GM18951 (cell line): Measurements from ENCODE around the gene MT1HL1.
"Not testable (repeated sequence)": the region's sequence is repeated elsewhere in the genome, so short reads cannot be mapped to it uniquely, and the experiment has no call there.

ENCODE experiments used
- POLR2A ChIP-seq: IDR thresholded peaks from 4 replicates; pipeline ENCODE4 v1.6.1; 2011; ENCODE audit warnings: mild to moderate bottlenecking; ENCODE audit not compliant: insufficient read length, insufficient read depth; ENCODE audit errors: extremely low read depth
- in situ Hi-C: fragments of 300-500 bp; cut with MboI; formaldehyde crosslinking; loops from one replicate; pipeline ENCODE4 v1.12.0; 2022; ENCODE audit warnings: low sequenced_read_pairs, mixed read lengths, inconsistent platforms; ENCODE audit not compliant: unreplicated experiment

The MT1HL1 gene

DNA sequence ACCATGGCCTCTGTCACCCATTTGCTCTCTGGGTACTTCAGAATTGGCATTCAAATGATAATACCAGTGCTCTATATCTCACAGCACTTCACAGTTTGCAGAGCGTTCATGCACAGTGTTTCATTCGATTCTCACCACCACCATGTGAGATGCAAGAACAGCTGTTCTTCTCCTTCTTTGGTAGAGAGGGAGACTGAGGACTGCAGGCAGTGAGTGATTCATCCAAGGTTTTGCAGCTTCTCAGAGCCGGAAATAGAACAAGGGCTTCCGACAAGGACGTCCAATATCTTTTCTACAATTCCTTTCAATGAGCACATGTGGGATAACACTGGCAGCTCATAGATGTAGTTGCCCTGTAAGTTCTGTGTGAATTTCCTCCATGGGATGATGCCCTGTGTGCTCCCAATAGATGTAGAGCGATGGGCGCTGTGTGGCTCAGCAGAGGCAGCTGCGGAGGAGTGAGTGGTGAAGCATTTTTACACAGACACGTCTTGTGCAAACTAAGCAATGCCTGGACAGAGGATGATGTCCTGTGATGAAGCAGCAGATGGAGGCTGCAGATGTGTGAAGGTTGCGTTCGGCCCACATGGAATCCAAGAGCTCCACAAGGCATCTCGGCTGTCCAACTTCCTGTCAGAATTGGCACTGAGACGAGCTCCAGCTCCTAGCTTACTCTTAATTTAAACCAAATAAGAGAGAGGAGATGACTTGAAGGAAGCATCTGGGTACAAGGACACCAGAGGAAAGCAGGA lies 24.9 kb downstream of the MT1HL1 start:
- in situ Hi-C loops: no loop called here

DNA sequence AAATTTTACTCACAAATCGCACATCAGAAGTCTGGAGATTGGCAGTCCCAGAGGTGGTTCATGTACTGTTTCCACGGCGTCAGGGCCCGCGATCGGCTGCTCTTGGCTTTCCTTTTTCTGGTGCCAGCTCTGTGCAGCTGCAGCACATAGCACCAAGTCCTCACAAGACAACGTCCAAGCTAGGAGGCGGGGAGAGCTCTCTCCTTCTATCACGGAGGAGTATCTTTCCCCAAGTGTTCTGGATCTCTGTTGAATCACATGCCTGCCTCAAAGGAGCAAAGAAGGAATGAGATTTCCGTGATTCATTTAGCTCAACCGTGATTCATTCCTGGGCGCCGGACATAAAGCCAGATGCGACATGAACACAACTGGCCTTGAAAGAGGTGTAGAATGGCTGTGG lies 25.5 kb downstream of the MT1HL1 start:
- in situ Hi-C loops: no loop called here

More for the DNA sequence above, 24.9 kb downstream of the MT1HL1 start:
- no peak for TF ChIP-seq POLR2A

DNA sequence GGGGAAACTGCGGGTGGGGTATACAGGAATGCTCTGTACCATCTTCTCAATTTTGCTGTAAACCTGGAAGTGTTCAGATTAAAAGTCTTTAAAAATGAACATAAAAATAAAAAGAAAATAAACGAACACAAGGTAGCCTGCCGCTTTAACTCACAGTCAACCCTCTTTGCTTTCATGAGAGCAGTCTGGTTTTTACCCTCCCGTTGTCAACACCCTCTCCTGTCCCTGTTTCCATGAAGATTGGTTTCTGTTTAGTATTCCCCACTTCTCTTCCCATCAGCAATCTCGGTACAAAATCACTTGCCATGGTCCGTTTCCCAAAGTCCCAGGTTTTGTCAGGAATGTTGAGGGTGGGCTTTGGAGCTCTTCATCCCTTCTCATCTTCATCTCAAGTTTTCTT lies 28.8 kb downstream of the MT1HL1 start:
- no peak for TF ChIP-seq POLR2A
- in situ Hi-C loops: no loop called here

More for the DNA sequence above, 25.5 kb downstream of the MT1HL1 start:
- no peak for TF ChIP-seq POLR2A

DNA sequence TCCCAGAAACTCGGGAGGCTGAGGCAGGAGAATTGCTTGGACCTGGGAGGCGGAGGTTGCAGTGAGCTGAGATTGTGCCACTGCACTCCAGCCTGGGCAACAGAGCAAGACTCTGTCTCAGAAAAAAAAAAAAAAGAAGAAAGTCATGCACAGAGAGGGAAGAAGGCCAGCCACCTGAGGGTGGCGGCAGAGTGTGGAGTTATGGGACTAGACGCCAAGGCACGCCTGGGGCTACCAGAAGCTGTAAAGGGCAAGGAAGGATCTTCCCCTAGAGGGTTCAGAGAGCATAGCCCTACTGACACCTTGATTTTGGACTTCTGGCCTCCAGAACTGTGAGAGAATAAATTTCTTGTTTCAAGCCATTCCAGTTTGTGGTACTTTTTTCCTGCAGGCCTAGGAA lies 30.2 kb downstream of the MT1HL1 start:
- in situ Hi-C loops: not testable (repeated sequence)

DNA sequence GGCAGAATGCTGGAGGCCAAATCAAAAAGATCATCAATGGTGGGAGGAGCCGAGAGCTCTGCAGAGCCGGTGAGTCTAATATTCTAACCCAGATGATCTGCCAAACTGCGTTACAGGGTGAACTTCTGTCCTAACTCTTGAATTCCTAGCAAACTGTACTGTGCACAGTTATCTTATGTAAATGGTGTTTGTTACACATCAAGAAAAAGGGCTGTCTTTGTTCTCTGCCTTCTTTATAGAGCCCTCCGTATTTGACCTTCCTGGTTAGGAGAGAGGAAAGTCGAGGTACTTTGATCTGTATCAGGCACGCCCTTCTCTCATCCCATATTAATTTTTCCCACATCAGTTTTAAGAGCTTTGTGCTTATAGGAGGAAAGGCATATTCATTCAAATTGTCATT lies 37.6 kb downstream of the MT1HL1 start:
- TF ChIP-seq POLR2A: no peak
- in situ Hi-C loops: no loop called here

DNA sequence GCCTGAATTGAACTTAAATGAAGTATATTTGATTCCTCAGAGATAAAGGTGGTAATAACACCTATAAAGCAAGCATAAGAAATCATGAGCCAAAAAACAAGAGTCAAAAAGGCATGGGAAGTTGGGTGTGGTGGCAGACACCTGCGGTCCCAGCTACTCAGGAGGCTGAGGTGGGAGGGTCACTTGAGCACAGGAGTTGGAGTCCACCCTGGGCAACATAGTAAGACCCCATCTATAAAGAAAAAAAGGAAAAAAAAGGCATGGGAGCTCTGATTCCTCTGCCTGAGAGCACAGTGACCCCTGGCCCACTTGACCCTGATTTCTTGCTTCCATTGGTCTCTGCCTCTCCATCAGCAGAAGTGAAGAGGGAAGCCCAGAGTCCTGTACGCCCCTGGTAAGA lies 40.3 kb downstream of the MT1HL1 start:
- in situ Hi-C loops: no loop called here

DNA sequence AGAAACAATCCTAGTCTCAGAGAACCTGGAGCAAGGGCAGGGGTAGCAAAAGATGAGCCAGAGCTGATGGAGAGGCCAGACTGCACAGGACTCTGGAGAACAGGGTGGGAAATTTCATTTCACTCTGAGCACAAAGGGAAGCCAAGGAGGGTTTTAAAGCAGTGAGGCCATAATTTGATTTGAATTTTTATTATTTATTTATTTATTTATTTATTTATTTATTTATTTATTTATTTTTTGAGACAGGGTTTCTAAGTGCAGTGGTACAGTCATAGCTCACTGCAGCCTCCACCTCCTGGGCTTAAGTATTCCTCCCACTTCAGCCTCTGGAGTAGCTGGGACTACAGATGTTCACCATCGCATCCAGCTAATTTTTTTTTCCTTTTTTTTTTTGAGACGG lies 45.1 kb downstream of the MT1HL1 start:
- in situ Hi-C loops: no loop called here
- TF ChIP-seq POLR2A: no peak

More for the DNA sequence above, 40.3 kb downstream of the MT1HL1 start:
- no peak for TF ChIP-seq POLR2A

DNA sequence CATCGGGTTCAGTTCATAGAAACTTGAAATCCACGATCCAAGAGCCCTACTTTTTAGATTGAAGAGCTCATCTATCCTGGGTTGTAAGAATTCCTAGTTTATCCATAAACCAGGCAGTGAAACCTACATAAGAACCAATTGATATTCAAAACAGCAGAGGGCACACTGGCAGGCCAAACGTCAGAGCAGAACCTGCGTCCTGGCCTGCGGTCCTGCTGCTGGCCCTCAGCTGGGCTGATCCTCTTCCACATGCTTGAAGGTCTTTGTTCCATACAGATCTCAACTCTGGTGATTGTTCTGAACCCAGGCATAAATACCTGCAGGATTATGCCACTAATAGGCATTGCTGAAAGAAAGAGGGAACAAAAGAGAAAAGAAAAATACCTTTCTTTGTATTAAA lies 47.0 kb downstream of the MT1HL1 start:
- TF ChIP-seq POLR2A: no peak
- in situ Hi-C loops: no loop called here
